ENCODE measurements around the gene MRO.

DNA sequence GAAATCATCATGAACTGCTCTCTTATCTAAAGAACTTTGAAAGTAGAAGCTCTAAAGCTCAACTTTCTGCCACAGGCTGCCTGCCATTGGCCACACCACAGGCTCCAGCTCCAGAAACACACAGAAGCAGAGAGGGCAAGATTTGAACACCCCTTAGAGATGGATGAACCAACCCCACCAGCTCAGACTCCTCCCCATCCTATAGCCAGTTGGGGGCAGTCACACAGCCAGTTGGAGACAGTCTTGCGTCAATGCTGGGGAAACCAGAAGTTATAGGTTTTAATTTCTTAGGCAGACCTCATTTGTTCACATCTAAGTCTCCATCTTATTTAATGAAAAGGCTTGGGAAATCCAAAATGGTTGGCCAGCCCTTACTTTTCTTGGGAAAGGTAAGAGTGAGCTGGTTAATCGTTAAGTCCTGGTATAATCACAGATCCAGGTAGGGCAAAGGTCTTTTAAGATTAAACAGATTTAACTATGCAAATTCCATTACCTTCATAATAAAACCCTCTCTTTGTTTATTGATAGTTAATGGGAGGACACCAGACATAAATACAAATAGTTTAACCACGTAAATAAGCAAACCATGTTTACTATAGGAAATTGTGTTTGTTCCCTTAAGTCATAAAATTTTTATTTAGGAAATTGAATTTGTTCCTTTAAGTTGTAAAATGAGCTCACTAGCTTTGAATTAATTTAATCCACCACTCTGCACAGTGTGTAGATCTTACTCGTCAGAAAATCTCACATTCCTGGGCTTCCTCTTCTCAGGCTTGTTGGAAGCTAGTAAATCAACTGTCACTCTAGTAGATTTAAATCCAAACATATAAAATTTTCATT, 28.0 kb downstream of the MRO start:
- TF ChIP-seq POLR2A (IDR thresholded peaks at IDR 0.05), result no peak
- TF ChIP-seq, protein P1, sequence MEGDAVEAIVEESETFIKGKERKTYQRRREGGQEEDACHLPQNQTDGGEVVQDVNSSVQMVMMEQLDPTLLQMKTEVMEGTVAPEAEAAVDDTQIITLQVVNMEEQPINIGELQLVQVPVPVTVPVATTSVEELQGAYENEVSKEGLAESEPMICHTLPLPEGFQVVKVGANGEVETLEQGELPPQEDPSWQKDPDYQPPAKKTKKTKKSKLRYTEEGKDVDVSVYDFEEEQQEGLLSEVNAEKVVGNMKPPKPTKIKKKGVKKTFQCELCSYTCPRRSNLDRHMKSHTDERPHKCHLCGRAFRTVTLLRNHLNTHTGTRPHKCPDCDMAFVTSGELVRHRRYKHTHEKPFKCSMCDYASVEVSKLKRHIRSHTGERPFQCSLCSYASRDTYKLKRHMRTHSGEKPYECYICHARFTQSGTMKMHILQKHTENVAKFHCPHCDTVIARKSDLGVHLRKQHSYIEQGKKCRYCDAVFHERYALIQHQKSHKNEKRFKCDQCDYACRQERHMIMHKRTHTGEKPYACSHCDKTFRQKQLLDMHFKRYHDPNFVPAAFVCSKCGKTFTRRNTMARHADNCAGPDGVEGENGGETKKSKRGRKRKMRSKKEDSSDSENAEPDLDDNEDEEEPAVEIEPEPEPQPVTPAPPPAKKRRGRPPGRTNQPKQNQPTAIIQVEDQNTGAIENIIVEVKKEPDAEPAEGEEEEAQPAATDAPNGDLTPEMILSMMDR (IDR thresholded peaks at IDR 0.05), result no peak

All from uterus (tissue), 2 donors.